ENCODE measurements around the gene NDOR1.

Gene NDOR1

GRCh38 chr9:137167747-137168572, 37.5 kb upstream of the NDOR1 start:
- peak; percentile 60 for DNase-seq

- peak; percentile 51 for DNase-seq
Observed at GRCh38 chr9:137168573-137168903, 37.0 kb upstream of the NDOR1 start.

GRCh38 chr9:137168904-137169856, 36.3 kb upstream of the NDOR1 start:
- peak; percentile 78 for DNase-seq

GRCh38 chr9:137169896-137170358, 35.6 kb upstream of the NDOR1 start, which contains the start of gene LRRC26:
Gene LRRC26 (minus strand): TSS chr9:137170051. CDS start chr9:137169943, 108 bp downstream.
- no peak for DNase-seq

GRCh38 chr9:137170486-137171148, 34.9 kb upstream of the NDOR1 start:
- no peak for DNase-seq

GRCh38 chr9:137171149-137171900, 34.2 kb upstream of the NDOR1 start:
- DNase-seq = no peak

- no peak for DNase-seq
Observed at GRCh38 chr9:137172901-137173795, 32.4 kb upstream of the NDOR1 start.

GRCh38 chr9:137173796-137174664, 31.5 kb upstream of the NDOR1 start:
- DNase-seq = no peak

- DNase-seq = peak; percentile 34
Observed at GRCh38 chr9:137174722-137175293, 30.7 kb upstream of the NDOR1 start.

- no peak for DNase-seq
Observed at GRCh38 chr9:137175345-137175961, 30.0 kb upstream of the NDOR1 start.

GRCh38 chr9:137176302-137177182, 29.0 kb upstream of the NDOR1 start:
- peak; percentile 50 for DNase-seq

GRCh38 chr9:137178201-137178938, 27.1 kb upstream of the NDOR1 start:
- DNase-seq = no peak

- DNase-seq = no peak
Observed at GRCh38 chr9:137178939-137179630, 26.4 kb upstream of the NDOR1 start.

- DNase-seq = no peak
Observed at GRCh38 chr9:137179761-137180160, 25.7 kb upstream of the NDOR1 start.

- no peak for DNase-seq
Observed at GRCh38 chr9:137180491-137180890, 25.0 kb upstream of the NDOR1 start.

- DNase-seq = no peak
Observed at GRCh38 chr9:137181680-137182079, 23.8 kb upstream of the NDOR1 start.

- no peak for DNase-seq
Observed at GRCh38 chr9:137182836-137183235, 22.7 kb upstream of the NDOR1 start.

Measured in NCI-H2171 treated with DMSO at 0.1 percent for 48 hours (cell line).